Activated CD4-positive, alpha-beta T cell treated with anti-CD3 and anti-CD28 coated beads, Interleukin-2, amount 50 U/mL, for 4 hours (primary cell): ENCODE data around the gene PLXNB3.
"Not testable (repeated sequence)": the region's sequence is repeated elsewhere in the genome, so short reads cannot be mapped to it uniquely, and the experiment has no call there.

ENCODE experiments used
- DNase-seq, 2 experiments: peaks; one replicate each; pipeline ENCODE4 v3.0.0-alpha.2; 2020

Gene PLXNB3

GRCh38 chrX:153763989-153764755 is at the start of gene PLXNB3:
Gene PLXNB3 (plus strand): TSS chrX:153764249. CDS start chrX:153765536, 1,287 bp downstream.
- DNase-seq: peak; percentile 66 to 71

- DNase-seq: no peak
These were observed 49.8 kb upstream of the PLXNB3 start for GRCh38 chrX:153714256-153714655.

GRCh38 chrX:153717445-153717844 is 46.6 kb upstream of the PLXNB3 start:
- DNase-seq: no peak

- DNase-seq: no peak
These were observed 44.8 kb upstream of the PLXNB3 start for GRCh38 chrX:153719238-153719637.

GRCh38 chrX:153719701-153720100 is 44.3 kb upstream of the PLXNB3 start:
- DNase-seq: no peak

GRCh38 chrX:153722704-153723350 is 41.2 kb upstream of the PLXNB3 start:
- no peak for DNase-seq

GRCh38 chrX:153723351-153724251 is 40.4 kb upstream of the PLXNB3 start:
- peak; percentile 37 to 40 for DNase-seq

GRCh38 chrX:153724252-153725038 is 39.6 kb upstream of the PLXNB3 start, which contains the start of the genes ABCD1 and BCAP31:
Gene ABCD1 (plus strand): TSS chrX:153724856. CDS start chrX:153725267, 411 bp downstream.
Gene BCAP31 (minus strand): TSS chrX:153724387. CDS start chrX:153723244, 1,143 bp downstream.
- DNase-seq: peak; percentile 82 to 83

- DNase-seq: no peak
These were observed 38.8 kb upstream of the PLXNB3 start for GRCh38 chrX:153725039-153725831.

GRCh38 chrX:153725832-153726285 is 38.2 kb upstream of the PLXNB3 start:
- no peak for DNase-seq

- DNase-seq: peak; percentile 7 to 24
These were observed 37.5 kb upstream of the PLXNB3 start for GRCh38 chrX:153726286-153727122.

- no peak for DNase-seq
These were observed 36.7 kb upstream of the PLXNB3 start for GRCh38 chrX:153727123-153727931.

- no peak for DNase-seq
These were observed 36.0 kb upstream of the PLXNB3 start for GRCh38 chrX:153728095-153728494.

GRCh38 chrX:153728951-153729631 is 35.0 kb upstream of the PLXNB3 start:
- DNase-seq: no peak

GRCh38 chrX:153730115-153730514 is 33.9 kb upstream of the PLXNB3 start:
- DNase-seq: not testable (repeated sequence)

GRCh38 chrX:153731117-153731844 is 32.8 kb upstream of the PLXNB3 start:
- no peak for DNase-seq

- no peak for DNase-seq
These were observed 32.2 kb upstream of the PLXNB3 start for GRCh38 chrX:153731845-153732215.

- DNase-seq: no peak
These were observed 31.6 kb upstream of the PLXNB3 start for GRCh38 chrX:153732401-153732800.
